HepG2 (cell line): ENCODE results near the gene ZFP36. TPM values are rescaled to one million over a fixed set of nuclear protein-coding genes. Genes with fewer than 3 reads are reported as not detected.
A peak's percentile ranks its signal among the peaks of the same experiment; 100 is the strongest.

Experiments used
- AFF4 ChIP-seq: sonication (generic); formaldehyde crosslinking; IDR thresholded peaks from 2 replicates; pipeline ENCODE4 v1.4.0; 2020; ENCODE audit warnings: missing genetic modification reagents
- BCL6 ChIP-seq: IDR thresholded peaks from 2 replicates; pipeline ENCODE4 v1.6.1; 2016; ENCODE audit warnings: missing genetic modification reagents, missing compliant biosample characterization
- CTCF ChIP-seq: sonication (generic); formaldehyde crosslinking; IDR thresholded peaks from 2 replicates; pipeline ENCODE4 v1.5.0; 2020; ENCODE audit warnings: mild to moderate bottlenecking, missing genetic modification reagents, moderate library complexity
- DRAP1 ChIP-seq: IDR thresholded peaks from 2 replicates; pipeline ENCODE4 v1.6.1; 2016; ENCODE audit warnings: missing genetic modification reagents, missing compliant biosample characterization
- HNF1B ChIP-seq: sonication (generic); formaldehyde crosslinking; IDR thresholded peaks from 2 replicates; pipeline ENCODE4 v1.5.1; 2020; ENCODE audit warnings: mild to moderate bottlenecking, moderate library complexity, missing genetic modification reagents
- MXI1 ChIP-seq: IDR thresholded peaks from 3 replicates; pipeline ENCODE4 v1.6.1; 2012; ENCODE audit warnings: low read depth, low read length, inconsistent platforms, borderline replicate concordance
- XRCC5 ChIP-seq: fragments of 200-400 bp; formaldehyde crosslinking; optimal IDR thresholded peaks from 2 replicates; pipeline ENCODE3; 2017; ENCODE audit warnings: mild to moderate bottlenecking, low read length
- ZNF234 ChIP-seq: sonication (generic); formaldehyde crosslinking; conservative IDR thresholded peaks from 2 replicates; pipeline ENCODE4 v1.5.1; 2020; ENCODE audit warnings: mild to moderate bottlenecking, missing genetic modification reagents
- ZNF263 ChIP-seq: sonication (generic); formaldehyde crosslinking; IDR thresholded peaks from 2 replicates; pipeline ENCODE4 v1.4.0; 2020; ENCODE audit warnings: missing genetic modification reagents
- ZNF501 ChIP-seq: sonication (generic); formaldehyde crosslinking; IDR thresholded peaks from 2 replicates; pipeline ENCODE4 v1.5.1; 2020; ENCODE audit warnings: mild to moderate bottlenecking, moderate library complexity, missing genetic modification reagents
- ZNF644 ChIP-seq: IDR thresholded peaks from 2 replicates; pipeline ENCODE4 v1.6.1; 2016; ENCODE audit warnings: low read depth
- ZNF652 ChIP-seq: IDR thresholded peaks from 2 replicates; pipeline ENCODE4 v1.6.1; 2016; ENCODE audit warnings: low read depth, borderline replicate concordance
- ZNF687 ChIP-seq: sonication (generic); formaldehyde crosslinking; IDR thresholded peaks from 2 replicates; pipeline ENCODE4 v1.5.1; 2020; ENCODE audit warnings: mild to moderate bottlenecking, missing genetic modification reagents, moderate library complexity
- ZNF766 ChIP-seq: sonication (generic); formaldehyde crosslinking; IDR thresholded peaks from 2 replicates; pipeline ENCODE4 v1.5.0; 2020; ENCODE audit warnings: missing genetic modification reagents, borderline replicate concordance
- polyA plus RNA-seq, 8 experiments: library from polyadenylated mRNA; depleted of rRNA in 3 of 8; stranded (reverse) in 7 of 8; unstranded in 1 of 8; fragments of >200 nt; fragmentation: Illumina TruSeq in 4 of 8; extraction: Trizol in 4 of 8; gene quantifications; 2 replicates each; pipeline versions ENCODE4 v1.2.1 to v1.2.3, GENCODE V29; 2011 to 2016; ENCODE audit warnings: low read depth in 4 of 8, missing spikeins in 1 of 8, mixed read lengths in 1 of 8; ENCODE audit not compliant: insufficient read depth in 1 of 8
- total RNA-seq, 5 experiments: library from RNA; depleted of rRNA; stranded (reverse); fragments of >200 nt; fragmentation: Illumina TruSeq; extraction: Trizol; gene quantifications; 2 replicates each; pipeline ENCODE4 v1.2.3, GENCODE V29; 2016; ENCODE audit warnings: low read depth in 1 of 5

The ZFP36 gene
- total and polyA plus RNA-seq, 2 of the 13 experiments (the other 11 are each of a cell fraction or from before 2014, with no cell fraction given): 1.4 to 1.7 TPM

GRCh38 chr19:39413911-39414608 is 7.4 kb downstream of the ZFP36 start (continued):
- TF ChIP-seq ZNF263 (CRISPR knock-in tag) (no peak), ZNF766 (no peak), ZNF234 (CRISPR knock-in tag) (no peak), AFF4 (no peak), ZNF644 (CRISPR knock-in tag) (no peak), XRCC5 (peak; percentile 83), BCL6 (no peak), HNF1B (CRISPR knock-in tag) (peak; percentile 67), ZNF501 (CRISPR knock-in tag) (peak; percentile 35; the same call in 1 of the 2 replicates), ZNF687 (CRISPR knock-in tag) (peak; percentile 57), DRAP1 (CRISPR knock-in tag) (no peak), MXI1 (0 out of 3 replicates have a peak, but pooled peaks have one; percentile 3), ZNF652 (no peak), CTCF (CRISPR knock-in tag) (peak; percentile 77)
